ENCODE data around the gene COL12A1.

Gene COL12A1

GRCh38 chr6:75180864-75181263 lies 25.0 kb downstream of the COL12A1 start:
- DNase-seq (ENCODE audit: low read depth, low spot score) = no peak

GRCh38 chr6:75178757-75179156 lies 27.1 kb downstream of the COL12A1 start:
- no peak for DNase-seq (ENCODE audit: low read depth, low spot score)

GRCh38 chr6:75176076-75176582 lies 29.7 kb downstream of the COL12A1 start:
- DNase-seq (ENCODE audit: low read depth, low spot score) = no peak

GRCh38 chr6:75171986-75172385 lies 33.9 kb downstream of the COL12A1 start:
- no peak for DNase-seq (ENCODE audit: low read depth, low spot score)

- no peak for DNase-seq (ENCODE audit: low read depth, low spot score)
These were observed 34.3 kb downstream of the COL12A1 start for GRCh38 chr6:75171567-75171966.

- no peak for DNase-seq (ENCODE audit: low read depth, low spot score)
These were observed 34.9 kb downstream of the COL12A1 start for GRCh38 chr6:75170691-75171560.

- DNase-seq (ENCODE audit: low read depth, low spot score) = no peak
These were observed 35.9 kb downstream of the COL12A1 start for GRCh38 chr6:75169689-75170586.

- no peak for DNase-seq (ENCODE audit: low read depth, low spot score)
These were observed 38.0 kb downstream of the COL12A1 start for GRCh38 chr6:75167851-75168250.

GRCh38 chr6:75167325-75167724 lies 38.5 kb downstream of the COL12A1 start:
- DNase-seq (ENCODE audit: low read depth, low spot score) = no peak

GRCh38 chr6:75166773-75167172 lies 39.1 kb downstream of the COL12A1 start:
- no peak for DNase-seq (ENCODE audit: low read depth, low spot score)

- DNase-seq (ENCODE audit: low read depth, low spot score) = no peak
These were observed 39.6 kb downstream of the COL12A1 start for GRCh38 chr6:75166236-75166635.

GRCh38 chr6:75158176-75158575 lies 47.7 kb downstream of the COL12A1 start:
- no peak for DNase-seq (ENCODE audit: low read depth, low spot score)

- DNase-seq (ENCODE audit: low read depth, low spot score) = no peak
These were observed 48.5 kb downstream of the COL12A1 start for GRCh38 chr6:75157336-75157735.

GRCh38 chr6:75156186-75156878 lies 49.5 kb downstream of the COL12A1 start:
- DNase-seq (ENCODE audit: low read depth, low spot score) = no peak

GRCh38 chr6:75155631-75156030 lies 50.2 kb downstream of the COL12A1 start:
- no peak for DNase-seq (ENCODE audit: low read depth, low spot score)

GRCh38 chr6:75154973-75155372 lies 50.9 kb downstream of the COL12A1 start:
- DNase-seq (ENCODE audit: low read depth, low spot score) = no peak

- DNase-seq (ENCODE audit: low read depth, low spot score) = no peak
These were observed 55.0 kb downstream of the COL12A1 start for GRCh38 chr6:75150685-75151412.

- DNase-seq (ENCODE audit: low read depth, low spot score) = no peak
These were observed 56.2 kb downstream of the COL12A1 start for GRCh38 chr6:75149696-75150095.

GRCh38 chr6:75149240-75149639 lies 56.6 kb downstream of the COL12A1 start:
- no peak for DNase-seq (ENCODE audit: low read depth, low spot score)

- no peak for DNase-seq (ENCODE audit: low read depth, low spot score)
These were observed 58.3 kb downstream of the COL12A1 start for GRCh38 chr6:75147512-75147911.

- no peak for DNase-seq (ENCODE audit: low read depth, low spot score)
These were observed 59.9 kb downstream of the COL12A1 start for GRCh38 chr6:75145976-75146375.
